Measurements from ENCODE around the gene ANKRD9. TPM values are rescaled to one million over a fixed set of nuclear protein-coding genes. Genes with fewer than 3 reads are reported as not detected.

Gene ANKRD9
- total and polyA plus RNA-seq, 2 experiments from 2014 or later, result 17.3 to 95.9 TPM

GRCh38 chr14:102523569-102524450, 14.2 kb upstream of the ANKRD9 start:
- Histone ChIP-seq H3K27me3 (ENCODE audit: insufficient read depth) (peaks cover 13% of the 10 kb centered on the region; the same call in 1 of the 2 replicates), H4K20me1 (replicated peaks; ENCODE audit: insufficient read depth) (no peaks in the 10 kb centered on the region), H3K4me1 (ENCODE audit: insufficient read depth) (peaks cover 21% of the 10 kb centered on the region), H3K4me3 (peak overlapping the region; percentile 62), H3K9me2 (ENCODE audit: insufficient read depth) (no peaks in the 10 kb centered on the region), H3K36me3 (ENCODE audit: insufficient read depth) (no peaks in the 10 kb centered on the region), H3F3A (replicated peaks; ENCODE audit: low read depth) (peaks cover 12% of the 10 kb centered on the region; the same call in 1 of the 2 replicates), H3K79me2 (replicated peaks; ENCODE audit: insufficient read depth) (no peaks in the 10 kb centered on the region), H2AFZ (peak overlapping the region; percentile 97), H3K4me2 (peak overlapping the region; percentile 81), H3K27ac (ENCODE audit: low read depth) (no peak overlapping the region)
- Mint-ChIP-seq H3K4me3 (peak overlapping the region; percentile 44; the same call in 2 of the 3 replicates), H3K27me3 (ENCODE audit: insufficient read depth, low read depth, poor library complexity) (peaks cover 5% of the 10 kb centered on the region), H3K4me1 (peaks cover 15% of the 10 kb centered on the region), H3K36me3 (ENCODE audit: low read depth) (no peaks in the 10 kb centered on the region), H3K9me3 (no peaks in the 10 kb centered on the region; the same call in 2 of the 3 replicates), H3K27ac (no peak overlapping the region)
- ATAC-seq (peak; percentile 15), DNase-seq (ENCODE audit: low spot score) (peak; percentile 61)
- TF ChIP-seq STAT1 (IDR thresholded peaks at IDR 0.05; ENCODE audit: unreplicated experiment) (no peak), ZNF462 (CRISPR knock-in tag; IDR thresholded peaks at IDR 0.05) (no peak), NANOG (IDR thresholded peaks at IDR 0.05; ENCODE audit: borderline replicate concordance) (no peak), JUNB (IDR thresholded peaks at IDR 0.05; ENCODE audit: unreplicated experiment) (no peak), CTCF (conservative IDR thresholded peaks at IDR 0.05; ENCODE audit: low read depth in 2 of 2) (no peak), CREB1 (CRISPR knock-in tag; IDR thresholded peaks at IDR 0.05; ENCODE audit: low read depth) (no peak), POLR2AphosphoS5 (IDR thresholded peaks at IDR 0.05; ENCODE audit: low read depth) (no peak; the same call in 1 of the 2 replicates), ZNF331 (CRISPR knock-in tag; IDR thresholded peaks at IDR 0.05; ENCODE audit: low read depth) (no peak), EZH2 (IDR thresholded peaks at IDR 0.05; ENCODE audit: low read depth, unreplicated experiment) (no peak), REST (IDR thresholded peaks at IDR 0.05; ENCODE audit: unreplicated experiment) (no peak), ETS1 (IDR thresholded peaks at IDR 0.05) (no peak), ZNF114 (CRISPR knock-in tag; IDR thresholded peaks at IDR 0.05) (no peak), EZH2phosphoT487 (IDR thresholded peaks at IDR 0.05; ENCODE audit: unreplicated experiment) (no peak)

All from GM23338 (cell line).